IPS-18a (cell line): ENCODE results near the gene NMB.
"Not testable (repeated sequence)": the region's sequence is repeated elsewhere in the genome, so short reads cannot be mapped to it uniquely, and the experiment has no call there.

ENCODE experiments used
- H3K27ac ChIP-seq: one replicate; pipeline ENCODE4 v1.5.1; 2013; ENCODE audit warnings: low read length
- H3K27me3 ChIP-seq: one replicate; pipeline ENCODE4 v1.6.1; 2013; ENCODE audit warnings: mild to moderate bottlenecking, low read length; ENCODE audit not compliant: control insufficient read depth, insufficient read depth
- H3K36me3 ChIP-seq: one replicate; pipeline ENCODE4 v1.6.1; 2013; ENCODE audit warnings: low read depth, low read length; ENCODE audit not compliant: control insufficient read depth
- H3K4me1 ChIP-seq: one replicate; pipeline ENCODE4 v1.6.1; 2013; ENCODE audit warnings: low read depth, low read length; ENCODE audit not compliant: control insufficient read depth
- H3K4me3 ChIP-seq: one replicate; pipeline ENCODE4 v1.5.1; 2013; ENCODE audit warnings: low read length
- H3K9ac ChIP-seq: one replicate; pipeline ENCODE4 v1.6.1; 2013; ENCODE audit warnings: mild to moderate bottlenecking, low read length, moderate library complexity
- H3K9me3 ChIP-seq: one replicate; pipeline ENCODE4 v1.6.1; 2013; ENCODE audit warnings: low read depth, low read length; ENCODE audit not compliant: control insufficient read depth

The NMB gene

GRCh38 chr15:84658080-84658787 is at the start of gene NMB:
Gene NMB, minus strand, starts transcription at chr15:84658199. Its CDS starts 47 bp downstream, at chr15:84658152.
- H3K4me3 ChIP-seq = peak within 1 kb of the TSS; percentile 69
- H3K9ac ChIP-seq = peak within 1 kb of the TSS; percentile 63
- no peaks in the 10 kb centered on the region for H3K36me3 ChIP-seq
- no peak within 1 kb of the TSS for H3K27ac ChIP-seq
- H3K27me3 ChIP-seq = peaks cover 19% of the 10 kb centered on the region
- no peaks in the 10 kb centered on the region for H3K9me3 ChIP-seq
- H3K4me1 ChIP-seq = peaks cover 9% of the 10 kb centered on the region

- no peaks in the 10 kb centered on the region for H3K27me3 ChIP-seq
- no peak overlapping the region for H3K27ac ChIP-seq
- H3K36me3 ChIP-seq = peaks cover 3% of the 10 kb centered on the region
- H3K4me1 ChIP-seq = no peaks in the 10 kb centered on the region
- no peak overlapping the region for H3K9ac ChIP-seq
- H3K4me3 ChIP-seq = no peak overlapping the region
- H3K9me3 ChIP-seq = no peaks in the 10 kb centered on the region
Observed at GRCh38 chr15:84703808-84704207, 45.8 kb upstream of the NMB start.

DNA sequence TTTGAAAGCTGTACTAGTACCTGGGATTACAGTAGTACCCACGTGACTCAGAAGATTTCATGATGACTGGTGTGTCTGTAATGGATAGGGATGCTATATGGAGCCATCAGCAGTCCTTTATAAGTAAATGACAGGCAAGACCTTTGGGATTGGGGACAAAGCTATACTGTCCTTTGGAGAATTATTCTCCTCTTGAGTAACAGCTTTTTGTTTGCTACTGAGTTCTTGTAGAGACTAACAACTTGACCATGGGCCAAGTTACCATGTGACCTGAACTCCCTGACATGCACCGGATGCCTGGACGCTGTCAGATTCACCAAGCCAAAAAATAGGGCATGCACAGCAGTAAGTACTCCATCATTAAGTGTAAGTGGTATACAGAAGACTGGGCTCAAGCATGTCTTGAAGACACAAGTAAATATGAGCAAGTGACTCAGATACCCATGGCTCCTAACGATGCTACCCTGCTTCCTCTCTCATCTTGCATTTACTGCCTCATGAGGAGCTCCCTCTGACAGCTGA is 45.0 kb upstream of the NMB start:
- Histone ChIP-seq H3K27me3 (no peaks in the 10 kb centered on the region), H3K9me3 (no peaks in the 10 kb centered on the region), H3K4me1 (no peaks in the 10 kb centered on the region), H3K36me3 (no peaks in the 10 kb centered on the region), H3K4me3 (no peak overlapping the region), H3K27ac (no peak overlapping the region), H3K9ac (no peak overlapping the region)

- no peak overlapping the region for H3K27ac ChIP-seq
- H3K36me3 ChIP-seq = no peaks in the 10 kb centered on the region
- no peak overlapping the region for H3K9ac ChIP-seq
- H3K27me3 ChIP-seq = no peaks in the 10 kb centered on the region
- H3K4me3 ChIP-seq = no peak overlapping the region
- H3K9me3 ChIP-seq = no peaks in the 10 kb centered on the region
- H3K4me1 ChIP-seq = no peaks in the 10 kb centered on the region
Observed at GRCh38 chr15:84699538-84700191, 41.7 kb upstream of the NMB start.

- Histone ChIP-seq H3K27me3 (no peaks in the 10 kb centered on the region), H3K9ac (no peak overlapping the region), H3K36me3 (no peaks in the 10 kb centered on the region), H3K27ac (no peak overlapping the region), H3K4me1 (no peaks in the 10 kb centered on the region), H3K9me3 (no peaks in the 10 kb centered on the region), H3K4me3 (no peak overlapping the region)
Observed at GRCh38 chr15:84697236-84697990, 39.4 kb upstream of the NMB start.

DNA sequence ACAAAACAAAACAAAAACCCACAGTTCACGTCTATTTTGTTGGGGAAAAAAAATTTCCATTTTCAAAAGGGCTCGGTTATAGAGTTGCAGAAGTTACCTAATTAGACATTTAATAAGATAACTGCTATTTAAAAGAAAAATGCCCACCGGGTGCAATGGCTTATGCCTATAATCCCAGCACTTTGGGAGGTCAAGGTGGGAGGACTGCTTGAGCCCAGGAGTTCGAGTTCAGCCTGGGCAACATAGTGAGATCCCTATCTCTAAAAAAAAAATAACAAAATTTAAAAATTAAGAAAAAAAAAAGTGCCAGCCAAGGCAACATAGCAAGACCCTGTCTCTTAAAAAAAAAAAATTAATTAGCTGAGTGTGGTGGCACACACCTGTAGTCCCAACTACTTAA is 38.8 kb upstream of the NMB start:
- Histone ChIP-seq H3K36me3 (no peaks in the 10 kb centered on the region), H3K4me3 (no peak overlapping the region), H3K9me3 (no peaks in the 10 kb centered on the region), H3K27ac (no peak overlapping the region), H3K27me3 (no peaks in the 10 kb centered on the region), H3K4me1 (no peaks in the 10 kb centered on the region), H3K9ac (no peak overlapping the region)

DNA sequence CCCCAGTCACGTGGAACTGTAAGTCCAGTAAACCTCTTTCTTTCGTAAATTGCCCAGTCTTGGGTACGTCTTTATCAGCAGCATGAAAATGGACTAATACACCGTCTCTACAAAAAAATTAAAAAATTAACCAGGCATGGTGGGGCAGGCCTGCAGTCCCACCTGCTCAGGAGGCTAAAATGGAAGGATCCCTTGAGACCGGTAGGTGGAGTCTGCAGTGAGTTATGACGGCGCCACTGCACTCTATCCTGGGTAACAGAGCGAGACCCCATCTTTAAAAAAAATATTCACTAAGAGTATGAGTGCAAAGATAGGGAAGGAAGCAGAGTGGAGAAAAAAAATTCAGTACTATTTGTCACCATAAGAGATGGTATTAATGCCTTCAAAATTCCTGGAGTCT is 32.3 kb upstream of the NMB start:
- Histone ChIP-seq H3K27me3 (no peaks in the 10 kb centered on the region), H3K36me3 (peaks cover 38% of the 10 kb centered on the region), H3K4me1 (no peaks in the 10 kb centered on the region)

GRCh38 chr15:84689858-84690257 is 31.9 kb upstream of the NMB start:
- H3K27ac ChIP-seq = no peak overlapping the region
- peaks cover 38% of the 10 kb centered on the region for H3K36me3 ChIP-seq
- H3K27me3 ChIP-seq = no peaks in the 10 kb centered on the region
- no peaks in the 10 kb centered on the region for H3K4me1 ChIP-seq
- H3K9ac ChIP-seq = no peak overlapping the region
- H3K4me3 ChIP-seq = no peak overlapping the region
- H3K9me3 ChIP-seq = no peaks in the 10 kb centered on the region

More for the DNA sequence above, 32.3 kb upstream of the NMB start:
- Histone ChIP-seq H3K9me3 (no peaks in the 10 kb centered on the region), H3K27ac (no peak overlapping the region), H3K4me3 (no peak overlapping the region), H3K9ac (no peak overlapping the region)

DNA sequence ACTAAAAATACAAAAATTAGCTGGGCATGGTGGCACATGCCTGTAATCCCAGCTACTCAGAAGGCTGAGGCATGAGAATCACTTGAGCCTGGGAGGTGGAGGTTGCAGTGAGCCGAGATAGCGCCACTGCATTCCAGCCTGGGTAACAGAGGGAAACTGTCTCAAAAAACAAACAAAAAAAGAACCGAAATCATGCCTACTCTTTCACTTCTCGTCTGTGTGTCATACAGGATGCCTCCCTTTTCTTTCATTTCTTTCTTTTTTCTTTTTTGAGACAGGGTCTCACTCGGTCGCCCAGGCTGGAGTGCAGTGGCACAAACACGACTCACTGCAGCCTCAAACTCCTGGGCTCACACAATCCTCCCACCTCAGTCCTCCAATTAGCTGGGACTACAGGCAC is 28.4 kb upstream of the NMB start:
- H3K27ac ChIP-seq, H3K4me3 ChIP-seq, H3K4me1 ChIP-seq, H3K9me3 ChIP-seq, H3K9ac ChIP-seq, H3K27me3 ChIP-seq: not testable (repeated sequence)
- H3K36me3 ChIP-seq = peaks cover 41% of the 10 kb centered on the region

DNA sequence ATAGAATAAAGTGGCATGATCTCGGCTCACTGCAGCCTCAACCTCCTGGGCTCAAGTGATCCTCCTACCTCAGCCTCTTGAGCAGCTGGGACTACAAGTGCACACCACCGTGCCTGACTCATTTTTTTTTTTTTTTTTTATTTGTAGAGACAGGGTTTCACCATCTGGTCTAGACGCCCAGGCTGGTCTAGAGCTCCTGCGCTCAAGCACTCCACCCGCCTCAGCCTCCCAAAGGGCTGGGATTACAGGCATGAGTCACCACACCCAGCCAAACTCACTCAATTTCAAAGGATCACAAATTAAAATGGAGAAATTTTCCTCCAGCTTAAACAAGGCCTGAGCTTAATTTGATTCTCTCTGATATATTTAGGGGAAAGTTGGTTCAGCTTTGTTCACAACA is 27.3 kb upstream of the NMB start:
- H3K36me3 ChIP-seq = peaks cover 36% of the 10 kb centered on the region

GRCh38 chr15:84684092-84684491 is 26.1 kb upstream of the NMB start:
- Histone ChIP-seq H3K4me3 (no peak overlapping the region), H3K9me3 (no peaks in the 10 kb centered on the region), H3K27me3 (no peaks in the 10 kb centered on the region), H3K4me1 (no peaks in the 10 kb centered on the region), H3K9ac (no peak overlapping the region), H3K36me3 (peaks cover 39% of the 10 kb centered on the region), H3K27ac (no peak overlapping the region)

More for the DNA sequence above, 27.3 kb upstream of the NMB start:
- H3K4me1 ChIP-seq = no peaks in the 10 kb centered on the region
- no peaks in the 10 kb centered on the region for H3K9me3 ChIP-seq
- H3K27ac ChIP-seq = no peak overlapping the region
- no peak overlapping the region for H3K4me3 ChIP-seq
- H3K27me3 ChIP-seq = no peaks in the 10 kb centered on the region
- no peak overlapping the region for H3K9ac ChIP-seq
